Activated T-cell treated with anti-CD3 and anti-CD28 coated beads for 1 hour (primary cell): ENCODE measurements around the gene PCDHB11.
"Not testable (repeated sequence)": the region's sequence is repeated elsewhere in the genome, so short reads cannot be mapped to it uniquely, and the experiment has no call there.

Experiments used
- DNase-seq: peaks from one replicate; pipeline ENCODE4 v3.0.0-alpha.2; 2020; ENCODE audit warnings: low read depth

PCDHB11 gene

DNA sequence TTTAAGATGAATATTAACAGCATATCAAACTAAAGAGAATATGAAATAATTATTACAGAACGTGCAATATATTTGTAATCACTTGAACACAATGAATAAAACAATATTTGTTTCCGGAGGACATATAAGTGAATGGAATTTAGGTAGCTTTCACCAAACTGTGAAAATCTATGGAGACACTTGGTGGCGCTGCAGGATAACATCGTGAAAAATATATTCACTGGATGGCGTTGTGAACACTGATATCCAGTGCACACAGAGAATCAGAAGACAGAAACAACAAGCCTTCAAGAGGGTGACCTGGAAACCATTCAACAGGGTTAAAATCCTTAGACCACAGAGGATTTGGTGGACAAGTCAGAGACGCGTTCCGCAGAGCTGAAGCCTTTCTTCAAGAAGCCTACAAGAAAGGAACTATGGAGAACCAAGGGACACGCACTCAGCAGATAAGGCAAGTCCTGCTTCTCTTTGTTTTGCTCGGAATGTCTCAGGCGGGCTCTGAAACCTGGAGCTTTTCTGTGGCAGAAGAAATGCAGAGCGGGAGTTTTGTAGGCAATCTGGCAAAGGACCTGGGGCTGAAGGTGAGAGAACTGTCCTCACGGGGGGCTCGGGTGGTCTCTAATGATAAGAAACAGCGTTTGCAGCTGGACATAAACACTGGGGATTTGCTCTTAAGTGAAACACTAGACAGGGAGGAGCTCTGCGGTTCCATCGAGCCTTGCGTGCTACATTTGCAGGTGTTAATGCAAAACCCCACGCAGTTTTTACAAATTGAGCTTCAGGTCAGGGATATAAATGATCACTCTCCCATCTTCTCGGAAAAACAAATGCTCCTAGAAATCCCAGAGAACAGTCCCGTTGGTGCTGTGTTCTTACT is at the start of gene PCDHB11:
Gene PCDHB11, plus strand, starts transcription at position 269 of the 877 bp plus-strand sequence. Its CDS starts 148 bp downstream, at position 417.
- DNase-seq: no peak

DNA sequence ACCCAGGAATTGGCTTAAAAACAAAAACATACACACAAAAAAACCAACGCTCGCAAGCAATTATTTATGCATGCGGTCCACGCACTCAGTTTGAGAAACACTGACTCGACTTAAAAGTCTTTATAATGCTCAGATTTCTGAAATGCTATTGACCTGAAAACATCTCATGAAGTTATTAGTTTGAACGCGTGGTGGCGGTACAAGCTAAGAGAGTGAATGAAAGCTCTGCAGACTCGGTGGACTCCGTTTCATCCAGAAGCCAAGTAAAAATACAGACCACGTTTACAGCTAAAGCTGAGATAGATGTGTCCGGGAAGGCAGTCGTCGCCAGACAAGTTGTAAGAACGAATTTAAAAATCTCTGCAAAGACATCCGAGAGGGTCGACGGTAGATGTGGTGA is 49.6 kb upstream of the PCDHB11 start, which contains the start of gene PCDHB6:
Gene PCDHB6, plus strand, starts transcription at position 246 of the 400 bp plus-strand sequence. CDS start 201 bp downstream, outside the sequence.
- no peak for DNase-seq

DNA sequence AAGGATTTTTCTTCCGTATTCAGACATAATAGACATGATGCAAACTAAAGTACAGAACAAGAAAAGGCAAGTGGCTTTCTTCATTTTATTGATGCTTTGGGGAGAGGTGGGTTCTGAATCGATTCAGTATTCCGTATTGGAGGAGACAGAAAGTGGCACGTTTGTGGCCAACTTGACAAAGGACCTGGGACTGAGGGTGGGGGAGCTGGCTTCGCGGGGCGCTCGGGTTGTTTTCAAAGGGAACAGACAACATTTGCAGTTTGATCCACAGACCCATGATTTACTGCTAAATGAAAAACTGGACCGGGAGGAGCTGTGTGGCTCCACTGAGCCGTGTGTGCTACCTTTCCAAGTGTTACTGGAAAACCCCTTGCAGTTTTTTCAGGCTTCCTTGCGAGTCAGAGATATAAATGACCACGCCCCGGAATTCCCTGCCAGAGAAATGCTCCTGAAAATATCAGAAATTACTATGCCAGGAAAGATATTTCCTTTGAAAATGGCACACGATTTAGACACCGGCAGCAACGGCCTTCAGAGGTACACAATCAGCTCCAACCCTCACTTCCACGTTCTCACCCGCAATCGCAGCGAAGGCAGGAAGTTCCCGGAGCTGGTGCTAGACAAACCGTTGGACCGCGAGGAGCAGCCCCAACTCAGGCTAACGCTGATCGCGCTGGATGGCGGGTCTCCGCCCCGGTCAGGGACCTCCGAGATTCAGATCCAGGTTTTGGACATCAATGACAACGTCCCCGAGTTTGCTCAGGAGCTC is 49.0 kb upstream of the PCDHB11 start:
- DNase-seq: no peak

DNA sequence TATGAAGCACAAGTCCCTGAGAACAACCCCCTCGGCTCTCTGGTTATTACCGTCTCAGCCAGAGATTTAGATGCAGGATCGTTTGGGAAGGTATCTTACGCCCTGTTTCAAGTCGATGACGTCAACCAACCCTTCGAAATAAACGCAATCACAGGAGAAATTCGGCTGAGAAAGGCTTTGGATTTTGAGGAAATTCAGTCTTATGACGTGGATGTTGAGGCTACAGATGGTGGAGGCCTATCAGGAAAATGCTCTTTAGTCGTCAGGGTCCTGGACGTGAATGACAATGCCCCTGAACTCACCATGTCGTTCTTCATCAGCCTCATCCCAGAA is 48.5 kb upstream of the PCDHB11 start:
- no peak for DNase-seq

DNA sequence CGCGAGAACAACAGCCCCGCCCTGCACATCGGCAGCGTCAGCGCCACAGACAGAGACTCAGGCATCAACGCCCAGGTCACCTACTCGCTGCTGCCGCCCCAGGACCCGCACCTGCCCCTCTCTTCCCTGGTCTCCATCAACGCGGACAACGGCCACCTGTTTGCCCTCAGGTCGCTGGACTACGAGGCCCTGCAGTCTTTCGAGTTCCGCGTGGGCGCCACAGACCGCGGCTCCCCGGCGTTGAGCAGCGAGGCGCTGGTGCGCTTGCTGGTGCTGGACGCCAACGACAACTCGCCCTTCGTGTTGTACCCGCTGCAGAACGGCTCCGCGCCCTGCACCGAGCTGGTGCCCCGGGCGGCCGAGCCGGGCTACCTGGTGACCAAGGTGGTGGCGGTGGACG is 47.8 kb upstream of the PCDHB11 start:
- not testable (repeated sequence) for DNase-seq

DNA sequence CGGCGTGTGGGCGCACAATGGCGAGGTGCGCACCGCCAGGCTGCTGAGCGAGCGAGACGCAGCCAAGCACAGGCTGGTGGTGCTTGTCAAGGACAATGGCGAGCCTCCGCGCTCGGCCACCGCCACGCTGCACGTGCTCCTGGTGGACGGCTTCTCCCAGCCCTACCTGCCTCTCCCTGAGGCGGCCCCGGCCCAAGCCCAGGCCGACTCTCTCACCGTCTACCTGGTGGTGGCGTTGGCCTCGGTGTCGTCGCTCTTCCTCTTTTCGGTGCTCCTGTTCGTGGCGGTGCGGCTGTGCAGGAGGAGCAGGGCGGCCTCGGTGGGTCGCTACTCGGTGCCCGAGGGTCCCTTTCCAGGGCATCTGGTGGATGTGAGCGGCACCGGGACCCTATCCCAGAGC is 47.3 kb upstream of the PCDHB11 start:
- DNase-seq: not testable (repeated sequence)

DNA sequence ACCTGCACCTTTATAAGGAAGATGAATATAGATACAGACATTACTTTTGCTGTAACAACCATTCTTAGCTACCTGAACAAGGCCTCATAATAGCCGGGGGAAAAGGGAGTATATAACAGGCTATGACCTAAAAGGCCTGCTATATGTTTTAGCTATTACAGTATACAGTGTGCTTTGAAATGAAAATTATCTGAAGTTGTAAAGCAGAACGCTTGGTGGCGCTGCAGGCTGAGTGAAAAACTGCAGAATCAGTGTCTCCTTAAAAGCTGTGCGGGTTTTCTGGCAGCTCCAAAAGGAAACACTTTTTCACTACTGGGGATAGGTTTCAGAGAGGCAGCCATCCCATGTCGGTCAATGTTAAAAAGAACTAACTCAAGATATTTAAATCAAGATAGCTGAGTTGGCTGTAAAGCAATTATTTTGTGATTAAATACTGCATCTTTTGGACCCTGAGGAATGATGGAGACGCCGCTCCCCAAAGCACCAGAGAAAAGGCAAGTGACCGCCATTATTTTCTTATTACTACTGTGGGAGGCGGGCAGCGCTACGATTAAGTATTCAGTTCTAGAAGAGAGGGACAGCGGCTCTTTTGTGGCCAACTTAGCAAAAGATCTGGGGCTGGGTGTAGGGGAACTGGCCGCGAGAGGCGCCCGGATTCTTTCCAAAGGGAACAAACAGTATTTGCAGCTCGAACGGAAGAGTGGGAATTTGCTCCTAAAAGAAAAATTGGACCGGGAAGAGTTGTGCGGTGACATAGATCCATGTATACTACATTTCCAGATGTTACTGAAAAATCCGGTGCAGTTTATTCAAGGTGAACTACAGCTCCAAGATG is 43.7 kb upstream of the PCDHB11 start:
- no peak for DNase-seq

DNA sequence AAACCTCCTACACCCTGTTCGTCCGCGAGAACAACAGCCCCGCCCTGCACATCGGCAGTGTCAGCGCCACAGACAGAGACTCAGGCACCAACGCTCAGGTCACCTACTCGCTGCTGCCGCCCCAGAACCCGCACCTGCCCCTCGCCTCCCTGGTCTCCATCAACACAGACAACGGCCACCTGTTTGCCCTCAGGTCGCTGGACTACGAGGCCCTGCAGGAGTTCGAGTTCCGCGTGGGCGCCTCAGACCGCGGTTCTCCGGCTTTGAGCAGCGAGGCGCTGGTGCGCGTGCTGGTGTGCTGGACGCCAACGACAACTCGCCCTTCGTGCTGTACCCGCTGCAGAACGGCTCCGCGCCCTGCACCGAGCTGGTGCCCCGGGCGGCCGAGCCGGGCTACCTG is 42.1 kb upstream of the PCDHB11 start:
- not testable (repeated sequence) for DNase-seq

DNA sequence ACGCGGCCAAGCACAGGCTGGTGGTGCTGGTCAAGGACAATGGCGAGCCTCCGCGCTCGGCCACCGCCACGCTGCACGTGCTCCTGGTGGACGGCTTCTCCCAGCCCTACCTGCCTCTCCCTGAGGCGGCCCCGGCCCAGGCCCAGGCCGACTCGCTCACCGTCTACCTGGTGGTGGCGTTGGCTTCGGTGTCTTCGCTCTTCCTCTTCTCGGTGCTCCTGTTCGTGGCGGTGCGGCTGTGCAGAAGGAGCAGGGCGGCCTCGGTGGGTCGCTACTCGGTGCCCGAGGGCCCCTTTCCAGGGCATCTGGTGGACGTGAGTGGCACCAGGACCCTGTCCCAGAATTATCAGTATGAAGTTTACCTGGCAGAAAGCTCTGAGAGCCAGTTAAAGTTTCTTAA is 41.5 kb upstream of the PCDHB11 start:
- not testable (repeated sequence) for DNase-seq

DNA sequence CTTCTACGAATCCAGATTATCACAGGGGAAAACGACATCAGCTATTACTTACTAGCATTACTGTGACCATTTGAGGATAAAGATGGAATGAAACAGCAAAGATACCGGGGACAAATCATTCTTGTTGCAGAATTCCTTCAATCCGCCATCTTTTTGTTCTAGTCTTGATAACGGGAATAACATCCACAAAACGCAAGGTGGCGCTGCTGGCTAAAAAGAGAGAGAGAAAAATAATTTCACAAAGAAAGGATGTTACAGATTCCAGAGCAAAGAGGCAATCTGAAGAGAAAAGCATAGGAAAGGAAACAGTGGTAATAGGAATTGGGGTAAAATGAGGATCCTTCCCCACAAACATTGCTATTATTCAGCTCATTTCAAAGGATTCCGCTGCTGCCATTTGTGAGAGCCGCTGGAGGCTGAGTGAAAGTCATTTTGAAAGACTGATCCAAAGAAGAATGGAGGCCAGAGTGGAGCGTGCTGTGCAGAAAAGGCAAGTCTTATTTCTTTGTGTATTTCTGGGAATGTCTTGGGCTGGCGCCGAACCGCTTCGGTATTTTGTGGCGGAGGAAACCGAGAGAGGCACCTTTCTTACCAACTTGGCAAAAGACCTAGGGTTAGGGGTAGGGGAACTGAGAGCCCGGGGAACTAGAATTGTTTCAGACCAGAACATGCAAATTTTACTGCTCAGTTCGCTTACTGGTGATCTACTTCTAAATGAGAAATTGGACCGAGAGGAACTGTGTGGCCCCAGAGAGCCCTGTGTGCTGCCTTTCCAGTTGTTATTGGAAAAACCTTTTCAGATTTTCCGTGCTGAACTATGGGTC is 26.8 kb upstream of the PCDHB11 start, which contains the start of gene PCDHB7:
Gene PCDHB7, plus strand, starts transcription at position 264 of the 824 bp plus-strand sequence. Its CDS starts 192 bp downstream, at position 456.
- DNase-seq: no peak

DNA sequence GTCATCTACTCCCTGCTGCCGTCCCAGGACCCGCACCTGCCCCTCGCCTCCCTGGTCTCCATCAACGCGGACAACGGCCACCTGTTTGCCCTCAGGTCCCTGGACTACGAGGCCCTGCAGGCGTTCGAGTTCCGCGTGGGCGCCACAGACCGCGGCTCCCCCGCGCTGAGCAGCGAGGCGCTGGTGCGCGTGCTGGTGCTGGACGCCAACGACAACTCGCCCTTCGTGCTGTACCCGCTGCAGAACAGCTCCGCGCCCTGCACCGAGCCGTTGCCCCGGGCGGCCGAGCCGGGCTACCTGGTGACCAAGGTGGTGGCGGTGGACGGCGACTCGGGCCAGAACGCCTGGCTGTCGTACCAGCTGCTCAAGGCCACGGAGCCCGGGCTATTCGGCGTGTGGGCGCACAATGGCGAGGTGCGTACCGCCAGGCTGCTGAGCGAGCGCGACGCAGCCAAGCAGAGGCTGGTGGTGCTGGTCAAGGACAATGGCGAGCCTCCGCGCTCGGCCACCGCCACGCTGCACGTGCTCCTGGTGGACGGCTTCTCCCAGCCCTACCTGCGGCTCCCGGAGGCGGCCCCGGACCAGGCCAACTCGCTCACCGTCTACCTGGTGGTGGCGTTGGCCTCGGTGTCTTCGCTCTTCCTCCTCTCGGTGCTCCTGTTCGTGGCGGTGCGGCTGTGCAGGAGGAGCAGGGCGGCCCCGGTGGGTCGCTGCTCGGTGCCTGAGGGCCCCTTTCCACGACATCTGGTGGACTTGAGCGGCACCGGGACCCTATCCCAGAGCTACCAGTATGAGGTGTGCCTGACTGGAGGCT is 24.9 kb upstream of the PCDHB11 start:
- not testable (repeated sequence) for DNase-seq

DNA sequence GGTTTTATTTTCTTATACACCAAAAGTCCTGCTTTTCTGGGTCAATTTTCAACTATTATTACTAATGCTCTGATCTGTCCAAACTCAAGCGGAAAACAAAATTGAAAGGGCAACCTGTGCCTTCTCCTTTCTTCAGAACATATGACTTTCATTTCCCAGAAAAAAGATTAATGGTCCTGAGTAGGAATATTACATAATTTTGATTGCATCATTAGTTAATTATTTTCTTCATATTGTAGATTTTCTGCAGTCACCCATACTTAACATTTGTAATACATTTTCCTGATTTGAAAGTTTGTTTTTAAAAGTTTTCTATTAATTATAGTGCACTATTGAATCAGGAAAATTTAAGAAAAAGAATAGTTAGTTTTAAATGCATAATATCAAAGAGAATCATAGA is 23.5 kb upstream of the PCDHB11 start:
- no peak for DNase-seq

DNA sequence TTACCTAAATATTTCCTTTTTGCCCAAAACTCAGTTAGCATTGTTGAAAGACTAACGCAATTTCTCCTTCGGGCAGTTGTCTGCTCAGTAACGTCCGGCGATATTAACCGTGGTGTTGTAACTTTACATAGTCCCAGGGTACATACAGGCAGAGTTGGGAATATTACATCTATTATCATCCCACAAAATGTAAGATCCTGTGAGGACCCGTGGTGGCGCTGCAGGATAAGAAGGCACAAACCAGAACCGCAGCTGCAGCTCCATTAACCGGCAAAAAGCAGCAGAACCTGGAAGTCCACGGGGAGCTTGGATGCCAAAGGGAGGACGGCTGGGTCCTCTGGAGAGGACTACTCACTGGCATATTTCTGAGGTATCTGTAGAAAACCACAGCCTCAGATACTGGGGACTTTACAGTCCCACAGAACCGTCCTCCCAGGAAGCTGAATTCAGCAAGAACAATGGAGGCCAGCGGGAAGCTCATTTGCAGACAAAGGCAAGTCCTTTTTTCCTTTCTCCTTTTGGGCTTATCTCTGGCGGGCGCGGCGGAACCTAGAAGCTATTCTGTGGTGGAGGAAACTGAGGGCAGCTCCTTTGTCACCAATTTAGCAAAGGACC is 21.7 kb upstream of the PCDHB11 start, which contains the start of gene PCDHB8:
Gene PCDHB8, plus strand, starts transcription at position 214 of the 615 bp plus-strand sequence. Its CDS starts 245 bp downstream, at position 459.
- not testable (repeated sequence) for DNase-seq

DNA sequence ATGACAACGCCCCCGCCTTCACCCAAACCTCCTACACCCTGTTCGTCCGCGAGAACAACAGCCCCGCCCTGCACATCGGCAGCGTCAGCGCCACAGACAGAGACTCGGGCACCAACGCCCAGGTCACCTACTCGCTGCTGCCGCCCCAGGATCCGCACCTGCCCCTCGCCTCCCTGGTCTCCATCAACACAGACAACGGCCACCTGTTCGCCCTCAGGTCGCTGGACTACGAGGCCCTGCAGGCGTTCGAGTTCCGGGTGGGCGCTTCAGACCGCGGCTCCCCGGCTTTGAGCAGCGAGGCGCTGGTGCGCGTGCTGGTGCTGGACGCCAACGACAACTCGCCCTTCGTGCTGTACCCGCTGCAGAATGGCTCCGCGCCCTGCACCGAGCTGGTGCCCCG is 20.1 kb upstream of the PCDHB11 start:
- not testable (repeated sequence) for DNase-seq

DNA sequence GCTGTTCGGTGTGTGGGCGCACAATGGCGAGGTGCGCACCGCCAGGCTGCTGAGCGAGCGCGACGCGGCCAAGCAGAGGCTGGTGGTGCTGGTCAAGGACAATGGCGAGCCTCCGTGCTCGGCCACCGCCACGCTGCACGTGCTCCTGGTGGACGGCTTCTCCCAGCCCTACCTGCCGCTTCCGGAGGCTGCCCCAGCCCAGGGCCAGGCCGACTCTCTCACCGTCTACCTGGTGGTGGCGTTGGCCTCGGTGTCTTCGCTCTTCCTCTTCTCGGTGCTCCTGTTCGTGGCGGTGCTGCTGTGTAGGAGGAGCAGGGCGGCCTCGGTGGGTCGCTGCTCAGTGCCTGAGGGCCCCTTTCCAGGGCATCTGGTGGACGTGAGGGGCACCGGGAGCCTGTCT is 19.6 kb upstream of the PCDHB11 start:
- not testable (repeated sequence) for DNase-seq

DNA sequence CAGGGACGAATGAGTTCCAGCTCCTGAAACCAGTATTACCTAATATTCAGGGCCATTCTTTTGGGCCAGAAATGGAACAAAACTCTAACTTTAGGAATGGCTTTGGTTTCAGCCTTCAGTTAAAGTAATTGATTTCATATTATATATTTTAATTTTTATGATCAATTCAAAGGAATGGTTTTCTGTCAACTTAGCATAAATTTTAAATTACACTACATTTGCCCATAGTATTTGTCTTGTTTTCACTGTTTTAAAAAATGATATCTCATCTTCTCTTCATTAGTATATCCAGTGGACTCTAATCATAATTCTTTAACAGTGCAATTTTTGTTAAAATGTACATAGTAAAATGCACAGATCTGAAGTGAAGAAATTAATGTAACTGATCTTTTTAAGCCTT is 19.1 kb upstream of the PCDHB11 start:
- no peak for DNase-seq

DNA sequence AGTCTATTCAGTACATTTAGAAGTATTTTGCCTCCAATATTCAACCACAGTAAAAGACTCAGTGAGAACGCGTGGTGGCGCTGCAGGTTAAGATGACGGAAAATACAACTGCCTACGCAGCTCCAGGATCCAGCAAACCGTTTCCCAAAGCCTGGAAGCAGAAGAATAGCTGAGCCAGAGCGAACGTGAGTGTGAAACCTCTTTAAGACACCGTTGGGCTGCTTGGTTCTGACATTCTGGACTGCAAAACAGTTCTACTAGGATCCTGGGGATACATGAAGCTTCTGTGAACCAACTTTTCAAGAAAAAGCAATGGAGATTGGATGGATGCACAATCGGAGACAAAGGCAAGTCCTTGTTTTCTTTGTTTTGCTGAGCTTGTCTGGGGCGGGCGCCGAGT is 17.2 kb upstream of the PCDHB11 start, which contains the start of gene PCDHB16:
Gene PCDHB16, plus strand, starts transcription at position 140 of the 400 bp plus-strand sequence. Its CDS starts 173 bp downstream, at position 313.
- no peak for DNase-seq

DNA sequence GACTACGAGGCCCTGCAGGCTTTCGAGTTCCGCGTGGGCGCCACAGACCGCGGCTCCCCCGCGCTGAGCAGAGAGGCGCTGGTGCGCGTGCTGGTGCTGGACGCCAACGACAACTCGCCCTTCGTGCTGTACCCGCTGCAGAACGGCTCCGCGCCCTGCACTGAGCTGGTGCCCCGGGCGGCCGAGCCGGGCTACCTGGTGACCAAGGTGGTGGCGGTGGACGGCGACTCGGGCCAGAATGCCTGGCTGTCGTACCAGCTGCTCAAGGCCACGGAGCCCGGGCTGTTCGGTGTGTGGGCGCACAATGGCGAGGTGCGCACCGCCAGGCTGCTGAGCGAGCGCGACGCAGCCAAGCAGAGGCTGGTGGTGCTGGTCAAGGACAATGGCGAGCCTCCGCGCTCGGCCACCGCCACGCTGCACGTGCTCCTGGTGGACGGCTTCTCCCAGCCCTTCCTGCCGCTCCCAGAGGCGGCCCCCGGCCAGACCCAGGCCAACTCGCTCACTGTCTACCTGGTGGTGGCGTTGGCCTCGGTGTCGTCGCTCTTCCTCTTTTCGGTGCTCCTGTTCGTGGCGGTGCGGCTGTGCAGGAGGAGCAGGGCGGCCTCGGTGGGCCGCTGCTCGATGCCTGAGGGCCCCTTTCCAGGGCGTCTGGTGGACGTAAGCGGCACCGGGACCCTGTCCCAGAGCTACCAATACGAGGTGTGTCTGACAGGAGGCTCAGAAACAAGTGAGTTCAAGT is 15.1 kb upstream of the PCDHB11 start:
- DNase-seq: not testable (repeated sequence)
